GM18502 (cell line): ENCODE data around the gene ARL13B.

Experiments used
- ATAC-seq: cut with Tn5 transposase; IDR thresholded peaks from one replicate; pipeline ENCODE4 v1.9.1; 2021; ENCODE audit warnings: mild to moderate bottlenecking; ENCODE audit not compliant: unreplicated experiment, poor library complexity

ARL13B gene

DNA sequence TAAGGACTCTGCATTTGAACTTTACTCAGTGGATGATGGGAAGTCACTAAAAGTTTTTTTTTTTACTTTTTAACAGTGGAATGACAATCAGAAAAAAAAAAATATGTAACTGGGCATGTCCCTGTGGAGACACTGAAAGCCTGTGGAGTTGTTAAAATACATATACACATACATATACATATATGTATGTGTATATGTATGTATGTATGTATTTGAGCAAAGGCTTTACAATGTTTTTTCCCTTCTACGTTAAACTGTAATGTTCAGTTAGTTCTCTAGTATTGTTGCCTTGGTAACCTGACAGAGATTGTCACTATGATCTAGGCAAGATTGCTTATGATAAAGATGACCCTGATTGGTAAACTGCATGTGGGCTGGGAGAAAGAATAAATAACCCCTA lies 113.2 kb downstream of the ARL13B start:
- no peak for ATAC-seq

DNA sequence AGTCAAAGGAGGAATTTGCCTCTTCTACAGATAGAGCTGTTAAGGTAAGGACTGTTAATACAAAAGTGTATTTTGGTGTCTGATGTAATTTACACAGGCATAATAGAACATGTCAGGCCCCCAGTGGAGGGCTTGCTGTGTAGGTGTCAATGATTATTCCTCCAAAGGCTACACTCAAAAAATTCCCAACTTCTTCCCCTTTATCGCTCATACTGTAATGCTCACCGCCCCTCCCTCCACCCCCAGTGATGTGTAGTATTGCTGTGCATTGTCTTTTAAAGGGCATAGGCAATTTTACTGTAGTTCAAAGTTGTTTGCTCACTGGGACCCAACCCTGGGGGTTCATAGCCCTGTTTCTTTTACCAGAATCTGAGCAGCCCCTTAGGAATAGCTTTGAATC lies 115.2 kb downstream of the ARL13B start:
- ATAC-seq, result no peak

DNA sequence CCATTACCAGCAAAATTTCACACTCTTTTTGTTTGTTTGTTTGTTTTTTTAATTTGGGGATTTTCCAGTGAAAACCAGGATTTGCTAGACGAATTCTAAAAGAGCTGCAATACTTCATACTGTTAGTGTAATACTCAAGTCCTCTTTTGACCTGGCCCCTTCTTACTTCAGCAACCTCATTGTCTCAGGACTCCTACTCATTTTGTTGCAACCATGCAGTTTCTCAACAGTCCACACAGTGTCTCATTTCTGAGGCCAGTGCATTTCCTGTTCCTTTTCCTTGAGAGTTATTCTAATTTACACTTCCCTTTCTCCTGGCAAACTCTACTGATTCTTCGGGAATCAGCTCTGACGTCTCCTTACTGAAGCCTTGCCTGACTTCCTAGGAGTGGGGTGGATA lies 118.5 kb downstream of the ARL13B start:
- no peak for ATAC-seq

DNA sequence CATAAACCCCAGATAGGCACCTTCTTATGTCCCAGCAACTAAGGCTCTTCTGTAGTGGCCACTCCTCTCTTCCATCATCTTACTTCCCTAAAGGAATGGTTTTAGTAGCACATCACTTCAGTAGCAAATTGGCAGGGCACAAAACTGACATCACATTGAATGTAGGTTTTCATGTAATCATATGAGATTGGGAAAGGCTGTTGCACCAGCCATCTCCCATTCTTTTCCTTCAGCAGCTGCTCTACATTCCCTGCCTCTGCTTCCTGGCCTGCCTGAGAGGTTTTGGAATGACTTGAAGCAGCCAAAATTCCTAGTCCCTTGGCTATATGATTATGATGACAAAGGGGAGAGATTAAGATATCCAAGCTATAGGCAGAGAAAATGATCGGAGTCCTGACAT lies 119.4 kb downstream of the ARL13B start:
- no peak for ATAC-seq

DNA sequence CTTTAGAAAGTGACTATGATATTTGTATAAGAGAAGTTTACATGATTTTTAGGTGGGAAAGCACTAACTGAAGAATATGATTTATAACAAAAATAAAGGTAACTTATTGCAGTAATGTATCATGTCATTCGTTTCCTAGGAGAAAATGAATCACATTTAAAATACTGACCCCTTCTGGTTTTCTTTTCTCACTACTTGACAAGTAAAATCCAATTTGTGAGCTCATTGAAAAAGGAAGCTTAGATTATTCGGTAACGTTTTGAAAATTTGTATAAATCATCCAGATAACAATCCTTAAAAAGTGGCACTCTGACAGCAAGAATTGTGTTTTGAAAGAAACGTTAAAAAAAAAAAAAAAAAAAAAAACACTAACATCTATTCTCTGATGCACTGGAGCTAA lies 121.9 kb downstream of the ARL13B start:
- no peak for ATAC-seq
